Measurements from ENCODE around the gene UPF2. TPM values are rescaled to one million over a fixed set of nuclear protein-coding genes. Genes with fewer than 3 reads are reported as not detected.

UPF2 gene
- polyA plus RNA-seq, 1 donor from 2014 or later = 14.3 TPM

DNA sequence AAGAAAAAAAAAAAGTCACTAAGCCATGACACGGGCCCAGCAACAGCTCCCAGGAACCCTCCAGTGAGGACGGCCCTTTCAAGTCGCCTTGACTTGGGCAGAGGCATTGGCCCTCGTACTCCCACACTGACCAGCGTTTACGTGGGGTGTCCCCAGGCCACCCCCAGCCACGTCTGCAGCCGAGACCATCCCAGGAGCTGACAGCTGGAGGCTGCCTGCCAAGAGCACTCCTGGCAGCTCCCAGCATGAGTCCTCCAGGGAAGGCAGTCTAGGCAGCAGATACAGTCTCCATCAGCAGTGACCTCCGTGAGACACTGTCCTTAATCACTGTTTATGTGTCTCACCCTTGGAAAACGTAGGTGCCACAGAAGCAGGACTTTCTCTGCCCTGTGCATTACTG lies 133.0 kb downstream of the UPF2 start:
- no peak overlapping the region for H3K27ac ChIP-seq (ENCODE audit: low read length)
- no peaks in the 10 kb centered on the region for H3K79me2 ChIP-seq (replicated peaks; ENCODE audit: insufficient read depth, low read length)
- no peaks in the 10 kb centered on the region for H3K36me3 ChIP-seq (ENCODE audit: insufficient read depth, low read length)
- no peak overlapping the region for H2AFZ ChIP-seq (ENCODE audit: low read depth, low read length)
- no peaks in the 10 kb centered on the region for H3K9me2 ChIP-seq (ENCODE audit: insufficient read depth, low read length)
- TF ChIP-seq EP300 (conservative IDR thresholded peaks at IDR 0.05; ENCODE audit: poor library complexity, severe bottlenecking) (no peak), SMC3 (conservative IDR thresholded peaks at IDR 0.05; ENCODE audit: poor library complexity) (no peak), CTCF (IDR thresholded peaks at IDR 0.05; ENCODE audit: poor library complexity, severe bottlenecking) (no peak), TAF1 (IDR thresholded peaks at IDR 0.05; ENCODE audit: low read depth) (no peak), EZH2 (IDR thresholded peaks at IDR 0.05; ENCODE audit: borderline replicate concordance, insufficient read depth, low read length, poor library complexity, severe bottlenecking) (no peak), REST (IDR thresholded peaks at IDR 0.05; ENCODE audit: borderline replicate concordance) (no peak), MXI1 (conservative IDR thresholded peaks at IDR 0.05; ENCODE audit: poor library complexity, severe bottlenecking) (no peak), RAD21 (conservative IDR thresholded peaks at IDR 0.05) (no peak), POLR2AphosphoS5 (IDR thresholded peaks at IDR 0.05) (no peak)
- H4K20me1 ChIP-seq (ENCODE audit: insufficient read depth) = no peaks in the 10 kb centered on the region
- H3K4me3 ChIP-seq (ENCODE audit: low read length) = no peak overlapping the region
- no peak overlapping the region for H3K4me2 ChIP-seq (ENCODE audit: low read length)
- H3K9me3 ChIP-seq (ENCODE audit: low read length) = no peaks in the 10 kb centered on the region
- no peaks in the 10 kb centered on the region for H3F3A ChIP-seq (ENCODE audit: insufficient read depth, low read length, poor library complexity, severe bottlenecking)
- H3K9ac ChIP-seq (ENCODE audit: low read length) = no peak overlapping the region
- no peaks in the 10 kb centered on the region for H3K27me3 ChIP-seq (ENCODE audit: insufficient read depth, low read depth, low read length)

- H3K9me2 ChIP-seq (ENCODE audit: insufficient read depth, low read length) = no peaks in the 10 kb centered on the region
- no peak overlapping the region for H2AFZ ChIP-seq (ENCODE audit: low read depth, low read length)
- H3K9ac ChIP-seq (ENCODE audit: low read length) = no peak overlapping the region
- H3K4me3 ChIP-seq (ENCODE audit: low read length) = no peak overlapping the region
- H3K79me2 ChIP-seq (replicated peaks; ENCODE audit: insufficient read depth, low read length) = no peaks in the 10 kb centered on the region
- no peaks in the 10 kb centered on the region for H3F3A ChIP-seq (ENCODE audit: insufficient read depth, low read length, poor library complexity, severe bottlenecking)
- no peaks in the 10 kb centered on the region for H3K9me3 ChIP-seq (ENCODE audit: low read length)
- no peaks in the 10 kb centered on the region for H3K36me3 ChIP-seq (ENCODE audit: insufficient read depth, low read length)
- no peaks in the 10 kb centered on the region for H4K20me1 ChIP-seq (ENCODE audit: insufficient read depth)
- no peaks in the 10 kb centered on the region for H3K27me3 ChIP-seq (ENCODE audit: insufficient read depth, low read depth, low read length)
- H3K4me2 ChIP-seq (ENCODE audit: low read length) = no peak overlapping the region
- H3K27ac ChIP-seq (ENCODE audit: low read length) = no peak overlapping the region
- TF ChIP-seq REST (IDR thresholded peaks at IDR 0.05; ENCODE audit: borderline replicate concordance) (no peak), MXI1 (conservative IDR thresholded peaks at IDR 0.05; ENCODE audit: poor library complexity, severe bottlenecking) (no peak), EZH2 (IDR thresholded peaks at IDR 0.05; ENCODE audit: borderline replicate concordance, insufficient read depth, low read length, poor library complexity, severe bottlenecking) (no peak), EP300 (conservative IDR thresholded peaks at IDR 0.05; ENCODE audit: poor library complexity, severe bottlenecking) (no peak)
These were observed 133.6 kb downstream of the UPF2 start for GRCh38 chr10:11908991-11909390.
